Subcutaneous abdominal adipose tissue (tissue), 5 donors: ENCODE measurements around the gene PBXIP1.

Experiments used
- H3K27ac ChIP-seq: one replicate; pipeline ENCODE4 v1.7.0; 2013; ENCODE audit warnings: low read depth, mild to moderate bottlenecking, inconsistent platforms, low read length, moderate library complexity
- H3K27me3 ChIP-seq, 5 donors: one replicate each; pipeline ENCODE4 v1.7.0; 2013; ENCODE audit warnings: low read length in 5 of 5, inconsistent platforms in 1 of 5; ENCODE audit not compliant: control insufficient read depth in 5 of 5, insufficient read depth in 4 of 5
- H3K36me3 ChIP-seq, 5 donors: one replicate each; pipeline ENCODE4 v1.7.0; 2013; ENCODE audit warnings: low read length in 5 of 5; ENCODE audit not compliant: control insufficient read depth in 5 of 5, insufficient read depth in 5 of 5
- H3K4me1 ChIP-seq, 5 donors: one replicate each; pipeline ENCODE4 v1.7.0; 2013; ENCODE audit warnings: low read length in 5 of 5, mild to moderate bottlenecking in 3 of 5, moderate library complexity in 1 of 5; ENCODE audit not compliant: control insufficient read depth in 5 of 5, insufficient read depth in 5 of 5
- H3K4me3 ChIP-seq, 5 donors: one replicate each; pipeline ENCODE4 v1.7.0; 2013; ENCODE audit warnings: low read length in 5 of 5, low read depth in 1 of 5
- H3K9ac ChIP-seq, 5 donors: one replicate each; pipeline ENCODE4 v1.7.0; 2013; ENCODE audit warnings: low read length in 5 of 5, mild to moderate bottlenecking in 4 of 5, moderate library complexity in 3 of 5
- H3K9me3 ChIP-seq, 5 donors: one replicate each; pipeline ENCODE4 v1.7.0; 2013; ENCODE audit warnings: low read length in 5 of 5; ENCODE audit not compliant: control insufficient read depth in 5 of 5
- donor health status: healthy.
- donor health status: healthy.
- donor health status: healthy.
- donor health status: healthy.
- donor health status: healthy.

PBXIP1 gene

GRCh38 chr1:154955718-154956543, at the start of gene PBXIP1:
TSS of gene PBXIP1 (minus strand) at chr1:154956099. CDS start at chr1:154953721, 2,378 bp downstream.
- Histone ChIP-seq H3K9me3 (no peaks in the 10 kb centered on the region), H3K36me3 (peaks cover 0 to 30% (median 20%) of the 10 kb centered on the region in 5 donors), H3K27ac (peak within 1 kb of the TSS; percentile 35), H3K4me3 (peak within 1 kb of the TSS; percentile 70 to 84 (median 80)), H3K27me3 (no peaks in the 10 kb centered on the region), H3K4me1 (peaks cover 22 to 71% (median 63%) of the 10 kb centered on the region in 5 donors), H3K9ac (peak within 1 kb of the TSS; percentile 16 to 80 (median 73))

GRCh38 chr1:155005076-155006011, 49.4 kb upstream of the PBXIP1 start:
- no peaks in the 10 kb centered on the region for H3K36me3 ChIP-seq
- H3K9me3 ChIP-seq: no peaks in the 10 kb centered on the region
- peak overlapping the region; percentile 97 for H3K27ac ChIP-seq
- H3K4me1 ChIP-seq: peaks cover 5 to 83% (median 75%) of the 10 kb centered on the region in 5 donors
- no peaks in the 10 kb centered on the region for H3K27me3 ChIP-seq
- peak overlapping the region; percentile 22 to 99 (median 96) for H3K4me3 ChIP-seq
- H3K9ac ChIP-seq: peak overlapping the region; percentile 82 to 97 (median 93)

GRCh38 chr1:155004352-155005075, 48.6 kb upstream of the PBXIP1 start:
- H3K9me3 ChIP-seq: no peaks in the 10 kb centered on the region
- H3K27me3 ChIP-seq: no peaks in the 10 kb centered on the region
- H3K9ac ChIP-seq: peak overlapping the region; percentile 82 to 97 (median 93)
- H3K4me1 ChIP-seq: peaks cover 5 to 83% (median 75%) of the 10 kb centered on the region in 5 donors
- H3K36me3 ChIP-seq: no peaks in the 10 kb centered on the region
- H3K4me3 ChIP-seq: peak overlapping the region; percentile 88 to 99 (median 97)
- peak overlapping the region; percentile 97 for H3K27ac ChIP-seq

- H3K9me3 ChIP-seq: no peaks in the 10 kb centered on the region
- no peaks in the 10 kb centered on the region for H3K27me3 ChIP-seq
- H3K36me3 ChIP-seq: no peaks in the 10 kb centered on the region
- peak overlapping the region; percentile 89 to 97 (median 93) for H3K9ac ChIP-seq
- peaks cover 7 to 83% (median 75%) of the 10 kb centered on the region in 5 donors for H3K4me1 ChIP-seq
- peak overlapping the region; percentile 96 to 99 (median 97) for H3K4me3 ChIP-seq
- peak overlapping the region; percentile 97 for H3K27ac ChIP-seq
Measured at GRCh38 chr1:155003766-155004351, 48.0 kb upstream of the PBXIP1 start.

GRCh38 chr1:155003227-155003765, 47.4 kb upstream of the PBXIP1 start:
- peaks cover 7 to 81% (median 73%) of the 10 kb centered on the region in 5 donors for H3K4me1 ChIP-seq
- peak overlapping the region; percentile 97 for H3K27ac ChIP-seq
- H3K9ac ChIP-seq: peak overlapping the region; percentile 89 to 97 (median 93)
- H3K4me3 ChIP-seq: peak overlapping the region; percentile 96 to 99 (median 97)
- no peaks in the 10 kb centered on the region for H3K36me3 ChIP-seq
- H3K9me3 ChIP-seq: no peaks in the 10 kb centered on the region
- no peaks in the 10 kb centered on the region for H3K27me3 ChIP-seq

- Histone ChIP-seq H3K27ac (peak within 1 kb of the TSS; percentile 97), H3K27me3 (no peaks in the 10 kb centered on the region), H3K36me3 (no peaks in the 10 kb centered on the region), H3K4me1 (peaks cover 7 to 81% (median 67%) of the 10 kb centered on the region in 5 donors), H3K4me3 (peak within 1 kb of the TSS; percentile 96 to 99 (median 97)), H3K9ac (peak within 1 kb of the TSS; percentile 89 to 97 (median 93)), H3K9me3 (no peaks in the 10 kb centered on the region)
Measured at GRCh38 chr1:155002464-155003226, 46.7 kb upstream of the PBXIP1 start, which contains the start of gene ZBTB7B. TSS of gene ZBTB7B (plus strand) at chr1:155002802. CDS start at chr1:155014661, 11,859 bp downstream.

GRCh38 chr1:155001675-155002463, 46.0 kb upstream of the PBXIP1 start:
- peak overlapping the region; percentile 77 to 97 (median 81) for H3K4me3 ChIP-seq
- H3K4me1 ChIP-seq: peaks cover 6 to 79% (median 61%) of the 10 kb centered on the region in 5 donors
- H3K27me3 ChIP-seq: no peaks in the 10 kb centered on the region
- no peaks in the 10 kb centered on the region for H3K36me3 ChIP-seq
- peak overlapping the region; percentile 11 to 91 (median 82) for H3K9ac ChIP-seq
- no peaks in the 10 kb centered on the region for H3K9me3 ChIP-seq
- peak overlapping the region; percentile 97 for H3K27ac ChIP-seq

- H3K27me3 ChIP-seq: no peaks in the 10 kb centered on the region
- H3K36me3 ChIP-seq: no peaks in the 10 kb centered on the region
- H3K4me3 ChIP-seq: peak overlapping the region; percentile 77 to 97 (median 78)
- peak overlapping the region; percentile 97 for H3K27ac ChIP-seq
- H3K4me1 ChIP-seq: peaks cover 5 to 74% (median 56%) of the 10 kb centered on the region in 5 donors
- H3K9me3 ChIP-seq: no peaks in the 10 kb centered on the region
- H3K9ac ChIP-seq: peak overlapping the region; percentile 11 to 91 (median 82)
Measured at GRCh38 chr1:155001425-155001674, 45.5 kb upstream of the PBXIP1 start.
